Left lung (tissue), 10 donors: ENCODE results near the gene HS6ST1. TPM values are rescaled to one million over a fixed set of nuclear protein-coding genes. Genes with fewer than 3 reads are reported as not detected.
A peak's percentile ranks its signal among the peaks of the same experiment; 100 is the strongest.

Experiments
- ATAC-seq: fragments of 200-7000 bp; cut with Tn5 transposase; one replicate; pipeline ENCODE4 v1.9.1; 2020; ENCODE audit warnings: moderate library complexity
- DNase-seq, 4 donors: peaks; one replicate each; pipeline ENCODE4 v3.0.0-alpha.2; 2013 to 2020
- H3K27ac ChIP-seq, 2 donors: fragments of 200-600 bp; sonication (generic) in 1 of 2; one replicate each; pipeline versions ENCODE4 v1.5.0 to v1.8.0; 2020 to 2021
- H3K27me3 ChIP-seq, 2 donors: fragments of 200-600 bp; sonication (generic) in 1 of 2; one replicate each; pipeline versions ENCODE4 v1.5.0 to v1.8.0; 2020 to 2021
- H3K36me3 ChIP-seq, 2 donors: fragments of 200-600 bp; sonication (generic) in 1 of 2; one replicate each; pipeline versions ENCODE4 v1.5.0 to v1.8.0; 2020 to 2021
- H3K4me1 ChIP-seq, 2 donors: fragments of 200-600 bp; one replicate each; pipeline ENCODE4 v1.8.0; 2021
- H3K4me3 ChIP-seq, 2 donors: fragments of 200-600 bp; sonication (generic) in 1 of 2; one replicate each; pipeline versions ENCODE4 v1.5.0 to v1.8.0; 2020 to 2021; ENCODE audit warnings: mild to moderate bottlenecking in 1 of 2
- H3K9me3 ChIP-seq, 2 donors: fragments of 200-600 bp; sonication (generic) in 1 of 2; one replicate each; pipeline versions ENCODE4 v1.5.0 to v1.8.0; 2020 to 2021
- intact Hi-C, 2 donors: fragments of 100-400 bp; cut with DNase I; formaldehyde crosslinking; loops; one replicate each; pipeline versions ENCODE4 v1.11.2 to v1.14.2; 2022
- polyA plus RNA-seq, 6 donors: library from polyadenylated mRNA; unstranded; fragments of 120-200 nt; gene quantifications; one replicate each; pipeline ENCODE4 v1.2.1, GENCODE V29; 2013; ENCODE audit not compliant: insufficient read length in 6 of 6
- total RNA-seq, 2 donors: library from RNA; stranded (reverse); fragmentation: NEBNext Ultra II Directional; extraction: Animal tissue kit (Norgen Biotek cat#: 25700); gene quantifications; one replicate each; pipeline ENCODE4 v1.2.1, GENCODE V29; 2021
- TF ChIP-seq, protein P1 (sequence below), 2 donors: fragments of 200-600 bp; sonication (generic) in 1 of 2; IDR thresholded peaks; one replicate each; pipeline versions ENCODE4 v1.5.0 to v1.8.0; 2021; ENCODE audit warnings: antibody characterized with exemption in 2 of 2
- donor health status: DM: no; HTN: yes; CAD: no.
- donor health status: DM: no; HTN: no; CAD: no.

HS6ST1 gene
- total and polyA plus RNA-seq, 8 donors, result 29.3 to 46.4 (median 37.2) TPM

DNA sequence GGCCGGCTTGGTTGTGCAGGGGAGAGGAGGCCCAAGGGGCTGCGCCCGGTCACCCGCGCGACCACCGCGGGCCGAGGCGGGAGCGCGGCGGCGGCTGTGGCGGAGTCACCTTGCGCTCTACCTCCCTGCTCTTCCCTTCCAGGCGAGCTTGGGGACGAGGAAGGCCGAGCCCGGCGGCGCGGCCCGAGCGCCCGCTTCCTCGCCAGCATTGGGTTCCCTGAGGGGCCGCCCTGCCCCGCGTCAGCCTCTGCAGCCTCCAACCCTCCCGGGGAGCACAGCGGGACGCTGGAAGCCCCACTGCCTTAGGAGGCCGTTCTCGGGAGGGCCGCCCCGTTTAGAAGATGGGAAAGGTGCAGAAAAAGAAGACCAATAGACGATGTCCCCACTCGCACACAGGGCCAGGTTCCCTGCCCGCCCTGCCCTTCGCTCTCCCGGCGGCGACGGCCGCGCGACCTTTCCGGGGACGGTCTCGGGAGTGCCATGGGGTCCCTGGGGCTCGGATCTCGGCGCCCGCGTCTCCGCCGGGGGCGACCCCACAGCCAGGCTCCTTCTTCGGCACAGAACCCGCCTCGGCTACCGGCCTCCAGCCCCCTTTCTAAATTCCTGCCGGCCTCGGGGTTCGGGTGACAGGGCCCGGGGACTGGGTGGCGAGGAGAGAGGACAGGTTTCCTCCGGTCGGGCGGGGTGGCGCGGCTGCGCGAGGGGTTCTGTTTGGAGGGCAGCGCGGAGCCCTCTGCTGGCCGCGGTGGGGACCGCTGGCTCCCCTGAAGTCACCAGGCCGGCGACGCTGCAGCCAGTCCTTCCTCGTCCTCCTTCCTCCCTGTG lies 85.5 kb downstream of the HS6ST1 start:
- Histone ChIP-seq H3K27me3 (peaks cover 5 to 36% of the 10 kb centered on the region in 2 donors), H3K36me3 (no peaks in the 10 kb centered on the region), H3K27ac (peak overlapping the region; percentile 21 to 45), H3K4me3 (peak overlapping the region; percentile 67 to 75), H3K4me1 (peaks cover 0 to 12% of the 10 kb centered on the region in 2 donors), H3K9me3 (no peaks in the 10 kb centered on the region)
- TF ChIP-seq, protein P1, sequence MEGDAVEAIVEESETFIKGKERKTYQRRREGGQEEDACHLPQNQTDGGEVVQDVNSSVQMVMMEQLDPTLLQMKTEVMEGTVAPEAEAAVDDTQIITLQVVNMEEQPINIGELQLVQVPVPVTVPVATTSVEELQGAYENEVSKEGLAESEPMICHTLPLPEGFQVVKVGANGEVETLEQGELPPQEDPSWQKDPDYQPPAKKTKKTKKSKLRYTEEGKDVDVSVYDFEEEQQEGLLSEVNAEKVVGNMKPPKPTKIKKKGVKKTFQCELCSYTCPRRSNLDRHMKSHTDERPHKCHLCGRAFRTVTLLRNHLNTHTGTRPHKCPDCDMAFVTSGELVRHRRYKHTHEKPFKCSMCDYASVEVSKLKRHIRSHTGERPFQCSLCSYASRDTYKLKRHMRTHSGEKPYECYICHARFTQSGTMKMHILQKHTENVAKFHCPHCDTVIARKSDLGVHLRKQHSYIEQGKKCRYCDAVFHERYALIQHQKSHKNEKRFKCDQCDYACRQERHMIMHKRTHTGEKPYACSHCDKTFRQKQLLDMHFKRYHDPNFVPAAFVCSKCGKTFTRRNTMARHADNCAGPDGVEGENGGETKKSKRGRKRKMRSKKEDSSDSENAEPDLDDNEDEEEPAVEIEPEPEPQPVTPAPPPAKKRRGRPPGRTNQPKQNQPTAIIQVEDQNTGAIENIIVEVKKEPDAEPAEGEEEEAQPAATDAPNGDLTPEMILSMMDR (IDR thresholded peaks at IDR 0.05), result peak; percentile 83 to 92
- intact Hi-C loops, result loop anchor here in 1 of 2 donors (10.0 kb wide), 1 partner anchor 58 kb away; no protein-coding TSS in a partner anchor
- ATAC-seq, result peak; percentile 99
- DNase-seq, result peak; percentile 73 to 100 (median 90)

DNA sequence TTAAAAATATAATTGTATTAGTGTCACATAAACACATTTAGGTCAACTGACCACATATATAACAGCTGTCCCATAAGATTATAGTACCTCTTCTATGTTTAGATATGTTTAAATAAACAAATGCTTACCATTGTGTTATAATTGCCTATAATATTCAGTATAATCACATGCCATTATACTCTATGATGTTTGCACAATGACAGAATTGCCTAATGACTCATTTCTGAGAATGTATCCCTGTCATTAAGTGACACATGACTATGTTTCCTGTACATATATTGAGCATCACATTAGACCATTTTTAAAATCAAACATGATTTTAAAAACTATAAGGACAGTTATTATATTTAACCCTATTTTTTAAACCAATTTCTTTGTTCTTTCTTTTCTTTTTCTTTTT lies 89.8 kb downstream of the HS6ST1 start:
- TF ChIP-seq, protein P1 (IDR thresholded peaks at IDR 0.05), result no peak
- Histone ChIP-seq H3K27me3 (peaks cover 5 to 36% of the 10 kb centered on the region in 2 donors), H3K4me1 (peaks cover 0 to 12% of the 10 kb centered on the region in 2 donors), H3K36me3 (no peaks in the 10 kb centered on the region), H3K9me3 (no peaks in the 10 kb centered on the region), H3K27ac (no peak overlapping the region), H3K4me3 (no peak overlapping the region)
- DNase-seq (no peak), ATAC-seq (no peak)
- intact Hi-C loops, result no loop called here

DNA sequence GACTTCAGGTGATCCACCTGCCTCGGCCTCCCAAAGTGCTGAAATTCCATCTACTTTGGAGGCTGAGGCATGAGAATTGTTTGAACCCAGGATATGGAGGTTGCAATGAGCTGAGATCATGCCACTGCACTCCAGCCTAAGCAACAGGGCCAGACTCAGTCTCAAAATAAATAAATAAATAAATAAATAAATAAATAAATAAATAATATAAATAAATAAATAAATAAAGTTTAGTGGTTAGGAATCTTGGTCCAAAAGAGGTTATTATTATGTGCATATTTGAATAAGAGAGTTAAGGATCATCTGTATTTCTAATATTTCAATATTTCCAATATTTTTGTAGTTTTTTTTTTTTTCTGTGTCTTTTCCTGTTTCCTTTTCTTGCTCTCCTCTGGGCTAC lies 90.8 kb downstream of the HS6ST1 start:
- no peaks in the 10 kb centered on the region for H3K36me3 ChIP-seq
- no peak overlapping the region for H3K27ac ChIP-seq
- DNase-seq (no peak), ATAC-seq (no peak)
- TF ChIP-seq, protein P1 (IDR thresholded peaks at IDR 0.05), result no peak
- intact Hi-C loops, result no loop called here
- peaks cover 0 to 5% of the 10 kb centered on the region in 2 donors for H3K4me1 ChIP-seq
- H3K27me3 ChIP-seq, result peaks cover 5 to 32% of the 10 kb centered on the region in 2 donors
- no peaks in the 10 kb centered on the region for H3K9me3 ChIP-seq
- H3K4me3 ChIP-seq, result no peak overlapping the region

DNA sequence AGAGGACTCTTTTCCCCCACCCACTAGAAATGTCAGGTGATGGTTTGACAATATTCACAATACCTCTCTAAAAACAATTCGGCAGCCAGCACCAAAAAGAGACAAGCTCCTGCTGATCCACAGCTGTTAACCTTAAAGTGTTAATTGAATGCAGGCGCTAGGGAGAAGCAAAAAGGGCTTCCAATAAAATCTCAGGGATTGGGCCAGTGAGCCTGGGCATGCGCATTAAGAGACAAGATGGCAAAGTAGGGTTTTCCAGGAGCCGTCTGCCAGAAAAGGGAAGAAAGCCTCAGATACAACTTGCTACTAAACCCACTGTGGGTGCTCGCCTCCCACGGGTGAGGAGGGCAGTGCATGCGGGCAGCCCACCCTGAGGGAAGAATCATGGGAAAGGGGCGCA lies 98.8 kb downstream of the HS6ST1 start:
- no peak for ATAC-seq
- Histone ChIP-seq H3K4me3 (no peak overlapping the region), H3K9me3 (no peaks in the 10 kb centered on the region), H3K27ac (no peak overlapping the region), H3K27me3 (no peaks in the 10 kb centered on the region), H3K36me3 (no peaks in the 10 kb centered on the region), H3K4me1 (peaks cover 0 to 5% of the 10 kb centered on the region in 2 donors)
- TF ChIP-seq, protein P1 (IDR thresholded peaks at IDR 0.05), result no peak
- DNase-seq, result no peak
- intact Hi-C loops, result no loop called here

DNA sequence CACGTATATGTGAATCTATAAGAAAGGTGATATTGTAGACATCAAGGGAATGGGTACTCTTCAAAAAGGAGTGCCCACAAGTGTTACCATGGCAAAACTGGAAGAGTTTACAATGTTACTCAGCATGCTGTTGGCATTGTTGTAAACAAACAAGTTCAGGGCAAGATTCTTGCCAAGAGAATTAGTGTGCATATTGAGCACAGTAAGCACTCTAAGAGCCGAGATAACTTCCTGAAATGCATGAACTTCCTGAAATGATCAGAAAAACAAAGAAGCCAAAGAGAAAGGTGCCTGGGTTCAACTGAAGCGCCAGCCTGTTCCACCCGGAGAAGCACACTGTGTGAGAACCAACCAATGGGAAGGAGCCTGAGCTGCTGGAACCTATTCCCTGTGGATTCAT lies 101.0 kb downstream of the HS6ST1 start:
- Histone ChIP-seq H3K36me3 (no peaks in the 10 kb centered on the region), H3K4me3 (no peak overlapping the region), H3K27ac (no peak overlapping the region), H3K4me1 (peaks cover 0 to 5% of the 10 kb centered on the region in 2 donors), H3K27me3 (no peaks in the 10 kb centered on the region), H3K9me3 (no peaks in the 10 kb centered on the region)
- intact Hi-C loops, result no loop called here
- ATAC-seq (peak; percentile 26), DNase-seq (no peak)
- TF ChIP-seq, protein P1 (IDR thresholded peaks at IDR 0.05), result no peak
